Endodermal cell (in vitro differentiated cells): ENCODE results near the gene PSMD8. TPM values are rescaled to one million over a fixed set of nuclear protein-coding genes. Genes with fewer than 3 reads are reported as not detected.

Experiments
- DNase-seq: peaks from one replicate; pipeline ENCODE4 v3.0.0-alpha.2; 2017
- H3K27ac ChIP-seq: 2 replicates; pipeline ENCODE4 v1.5.1; 2013; ENCODE audit warnings: mild to moderate bottlenecking, low read depth, low read length, moderate library complexity
- H3K27me3 ChIP-seq: 2 replicates; pipeline ENCODE4 v1.6.1; 2013; ENCODE audit warnings: mild to moderate bottlenecking, low read length, moderate library complexity; ENCODE audit not compliant: insufficient read depth, control insufficient read depth, poor library complexity, severe bottlenecking
- H3K36me3 ChIP-seq: 2 replicates; pipeline ENCODE4 v1.7.0; 2013; ENCODE audit warnings: mild to moderate bottlenecking, low read length, moderate library complexity; ENCODE audit not compliant: control insufficient read depth, insufficient read depth
- H3K4me1 ChIP-seq: one replicate; pipeline ENCODE4 v1.7.0; 2013; ENCODE audit warnings: low read length; ENCODE audit not compliant: control insufficient read depth, insufficient read depth
- H3K4me3 ChIP-seq: 2 replicates; pipeline ENCODE4 v1.5.1; 2013; ENCODE audit warnings: mild to moderate bottlenecking, low read length, moderate library complexity
- H3K9ac ChIP-seq: 2 replicates; pipeline ENCODE4 v1.6.1; 2013; ENCODE audit warnings: mild to moderate bottlenecking, low read length, moderate library complexity; ENCODE audit not compliant: poor library complexity, severe bottlenecking; ENCODE audit errors: extremely low read depth
- H3K9me3 ChIP-seq: 2 replicates; pipeline ENCODE4 v1.6.1; 2013; ENCODE audit warnings: mild to moderate bottlenecking, low read length, moderate library complexity; ENCODE audit not compliant: control insufficient read depth
- H3K27ac Mint-ChIP-seq: 2 replicates; pipeline ENCODE4 v1.8.0; 2020; ENCODE audit warnings: mixed read lengths
- H3K27me3 Mint-ChIP-seq: 2 replicates; pipeline ENCODE4 v1.8.0; 2021; ENCODE audit warnings: mild to moderate bottlenecking, mixed read lengths; ENCODE audit not compliant: insufficient read depth
- H3K36me3 Mint-ChIP-seq: 2 replicates; pipeline ENCODE4 v1.8.0; 2020; ENCODE audit warnings: low read depth, mixed read lengths
- H3K4me1 Mint-ChIP-seq: 2 replicates; pipeline ENCODE4 v1.8.0; 2020; ENCODE audit warnings: mixed read lengths
- H3K4me3 Mint-ChIP-seq: 2 replicates; pipeline ENCODE4 v1.8.0; 2020; ENCODE audit warnings: mild to moderate bottlenecking, moderate library complexity, mixed read lengths
- H3K9me3 Mint-ChIP-seq: 2 replicates; pipeline ENCODE4 v1.8.0; 2020; ENCODE audit warnings: mild to moderate bottlenecking, mixed read lengths
- WGBS, 2 experiments: methylation state at CpG; one replicate each; pipeline versions ENCODE4 v1.1.5 to v1.1.7; 2013; ENCODE audit warnings: missing lambda C conversion rate in 2 of 2, mixed read lengths in 1 of 2; ENCODE audit not compliant: insufficient coverage in 1 of 2, insufficient read length in 1 of 2; 5-methylcytosine and 5-hydroxymethylcytosine counted together
- total RNA-seq, 2 donors: library from RNA; stranded (reverse); fragmentation: NEBNext Ultra II Directional in 1 of 2; extraction: Animal tissue kit (Norgen Biotek cat#: 25700) in 1 of 2; gene quantifications; 2 replicates in 1 of 2; 3 replicates in 1 of 2; pipeline ENCODE4 v1.2.1, GENCODE V29; 2021
- TF ChIP-seq, protein P1 (sequence below): fragments of 200-600 bp; sonication (generic); conservative IDR thresholded peaks from 2 replicates; pipeline ENCODE4 v1.5.0; 2021; ENCODE audit warnings: antibody characterized with exemption, mild to moderate bottlenecking

Gene PSMD8
- total RNA-seq, 2 donors from 2014 or later: 168 to 178 TPM

DNA sequence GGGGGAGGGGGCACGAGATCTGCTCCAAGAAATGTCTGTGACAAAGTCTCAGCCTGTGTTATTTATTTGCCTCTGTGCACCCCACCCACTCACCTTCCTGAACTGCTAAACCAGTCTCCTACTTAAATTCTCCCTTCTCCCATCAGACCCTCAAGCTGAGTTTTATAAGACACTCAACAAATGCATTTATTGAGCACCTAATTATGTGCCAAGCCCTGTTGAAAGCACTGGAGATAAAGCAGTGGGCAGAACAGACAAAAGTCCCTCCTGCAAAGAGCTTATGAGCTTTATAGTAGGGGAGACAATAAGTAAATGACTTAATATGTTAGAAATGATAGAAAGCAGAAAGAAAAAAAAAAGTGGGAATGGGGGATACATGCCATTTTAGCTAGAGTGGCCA, 25.2 kb downstream of the PSMD8 start:
- Mint-ChIP-seq H3K9me3 (no peaks in the 10 kb centered on the region), H3K27ac (no peak overlapping the region), H3K36me3 (peaks cover 6% of the 10 kb centered on the region), H3K27me3 (peaks cover 64% of the 10 kb centered on the region), H3K4me1 (peaks cover 4% of the 10 kb centered on the region), H3K4me3 (no peak overlapping the region)
- DNase-seq: no peak
- TF ChIP-seq, protein P1, sequence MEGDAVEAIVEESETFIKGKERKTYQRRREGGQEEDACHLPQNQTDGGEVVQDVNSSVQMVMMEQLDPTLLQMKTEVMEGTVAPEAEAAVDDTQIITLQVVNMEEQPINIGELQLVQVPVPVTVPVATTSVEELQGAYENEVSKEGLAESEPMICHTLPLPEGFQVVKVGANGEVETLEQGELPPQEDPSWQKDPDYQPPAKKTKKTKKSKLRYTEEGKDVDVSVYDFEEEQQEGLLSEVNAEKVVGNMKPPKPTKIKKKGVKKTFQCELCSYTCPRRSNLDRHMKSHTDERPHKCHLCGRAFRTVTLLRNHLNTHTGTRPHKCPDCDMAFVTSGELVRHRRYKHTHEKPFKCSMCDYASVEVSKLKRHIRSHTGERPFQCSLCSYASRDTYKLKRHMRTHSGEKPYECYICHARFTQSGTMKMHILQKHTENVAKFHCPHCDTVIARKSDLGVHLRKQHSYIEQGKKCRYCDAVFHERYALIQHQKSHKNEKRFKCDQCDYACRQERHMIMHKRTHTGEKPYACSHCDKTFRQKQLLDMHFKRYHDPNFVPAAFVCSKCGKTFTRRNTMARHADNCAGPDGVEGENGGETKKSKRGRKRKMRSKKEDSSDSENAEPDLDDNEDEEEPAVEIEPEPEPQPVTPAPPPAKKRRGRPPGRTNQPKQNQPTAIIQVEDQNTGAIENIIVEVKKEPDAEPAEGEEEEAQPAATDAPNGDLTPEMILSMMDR: no peak
- Histone ChIP-seq H3K27me3 (peaks cover 8% of the 10 kb centered on the region), H3K4me3 (no peak overlapping the region), H3K27ac (no peak overlapping the region), H3K9me3 (no peaks in the 10 kb centered on the region), H3K36me3 (no peaks in the 10 kb centered on the region), H3K9ac (no peak overlapping the region), H3K4me1 (no peaks in the 10 kb centered on the region)
- 60 to 90% methylated on average over 1 of the region's 1 CpG for WGBS, 2 experiments

DNA sequence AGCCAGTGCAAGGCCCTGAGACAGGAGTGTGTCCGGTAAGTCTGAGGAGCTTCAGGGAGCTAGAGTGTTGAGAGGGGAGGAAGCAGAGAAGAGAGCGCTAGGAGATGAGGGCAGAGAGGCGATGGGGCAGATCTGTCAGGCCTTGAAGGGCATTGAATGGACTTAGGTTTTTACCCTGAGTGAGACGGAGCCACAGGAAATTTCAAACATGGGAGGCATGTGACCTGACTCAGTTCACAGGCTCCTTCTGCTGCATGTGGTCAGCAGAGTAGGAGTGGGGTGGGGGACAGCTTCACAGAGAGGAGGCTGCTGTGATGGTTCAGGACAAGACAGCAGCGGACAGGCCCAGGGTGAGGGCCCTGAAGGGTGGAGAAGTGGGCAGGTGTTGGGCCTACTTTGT, 26.0 kb downstream of the PSMD8 start:
- H3K9ac ChIP-seq: no peak overlapping the region
- WGBS, 2 experiments: 72 to 83% methylated on average over 4 to 5 of the region's 5 CpGs
- H3K27ac ChIP-seq: no peak overlapping the region
- peaks cover 1% of the 10 kb centered on the region for H3K4me1 Mint-ChIP-seq
- TF ChIP-seq, protein P1: no peak
- H3K27me3 ChIP-seq: peaks cover 8% of the 10 kb centered on the region
- no peak overlapping the region for H3K27ac Mint-ChIP-seq
- H3K9me3 Mint-ChIP-seq: no peaks in the 10 kb centered on the region
- H3K4me1 ChIP-seq: no peaks in the 10 kb centered on the region
- H3K36me3 ChIP-seq: no peaks in the 10 kb centered on the region
- no peak overlapping the region for H3K4me3 Mint-ChIP-seq
- H3K4me3 ChIP-seq: no peak overlapping the region
- no peaks in the 10 kb centered on the region for H3K9me3 ChIP-seq
- no peak for DNase-seq
- H3K27me3 Mint-ChIP-seq: peaks cover 59% of the 10 kb centered on the region
- H3K36me3 Mint-ChIP-seq: peaks cover 8% of the 10 kb centered on the region

DNA sequence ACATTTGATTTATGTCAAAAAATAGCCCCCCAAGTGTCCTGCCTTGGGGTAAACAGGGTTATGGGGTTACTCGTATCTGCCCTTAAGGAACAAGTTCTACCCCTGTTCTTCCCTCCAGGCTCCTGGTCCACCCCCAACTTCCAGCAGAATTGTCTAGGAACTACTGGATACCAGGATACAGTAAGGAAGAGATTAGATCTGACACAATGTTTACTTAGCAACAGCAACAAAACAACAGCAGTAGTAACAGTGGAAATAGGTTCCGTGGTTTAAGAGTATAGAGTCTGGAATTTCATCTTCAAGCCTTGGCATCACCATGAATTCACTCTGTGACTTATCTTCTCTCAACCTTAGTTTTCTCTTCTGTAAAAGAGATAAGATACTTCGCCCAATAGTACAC, 26.8 kb downstream of the PSMD8 start:
- Histone ChIP-seq H3K27ac (no peak overlapping the region), H3K36me3 (no peaks in the 10 kb centered on the region), H3K27me3 (peaks cover 8% of the 10 kb centered on the region), H3K4me1 (no peaks in the 10 kb centered on the region), H3K4me3 (no peak overlapping the region), H3K9me3 (no peaks in the 10 kb centered on the region), H3K9ac (no peak overlapping the region)
- peaks cover 1% of the 10 kb centered on the region for H3K4me1 Mint-ChIP-seq
- TF ChIP-seq, protein P1: no peak
- WGBS, 2 experiments: 79 to 100% methylated on average over 2 of the region's 3 CpGs
- H3K27me3 Mint-ChIP-seq: peaks cover 58% of the 10 kb centered on the region
- no peak overlapping the region for H3K27ac Mint-ChIP-seq
- H3K36me3 Mint-ChIP-seq: peaks cover 10% of the 10 kb centered on the region
- no peak overlapping the region for H3K4me3 Mint-ChIP-seq
- no peaks in the 10 kb centered on the region for H3K9me3 Mint-ChIP-seq
- DNase-seq: no peak
